NT2/D1 (cell line): Measurements from ENCODE around the gene MCM7.
"Not testable (repeated sequence)": the region's sequence is repeated elsewhere in the genome, so short reads cannot be mapped to it uniquely, and the experiment has no call there.

Experiments
- YY1 ChIP-seq: IDR thresholded peaks from 2 replicates; pipeline ENCODE4 v1.6.1; 2011; ENCODE audit not compliant: insufficient read length, insufficient read depth
- ZNF274 ChIP-seq: IDR thresholded peaks from 2 replicates; pipeline ENCODE4 v1.6.1; 2011; ENCODE audit warnings: mild to moderate bottlenecking, low read depth, low read length

DNA sequence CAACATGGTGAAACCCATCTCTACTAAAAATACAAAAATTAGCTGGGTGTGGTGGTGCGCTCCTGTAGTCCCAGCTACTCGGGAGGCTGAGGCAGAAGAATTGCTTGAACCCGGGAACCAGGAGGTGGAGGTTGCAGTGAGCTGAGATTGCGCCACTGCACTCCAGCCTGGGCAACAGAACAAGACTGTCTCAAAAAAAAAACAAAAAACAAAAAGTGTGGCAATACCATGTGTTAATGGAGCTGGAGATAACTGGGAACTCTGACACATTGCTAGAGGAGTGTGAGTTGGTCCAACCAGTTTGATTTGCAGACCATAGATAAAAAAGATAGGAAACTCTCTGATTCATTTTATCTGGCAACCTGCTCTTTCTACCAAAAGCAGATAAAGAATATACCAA is 45.2 kb upstream of the MCM7 start:
- TF ChIP-seq ZNF274, YY1: not testable (repeated sequence)
